Activated T-cell treated with anti-CD3 and anti-CD28 coated beads for 4 hours (primary cell): ENCODE data around the gene GTSE1.
"Not testable (repeated sequence)": the region's sequence is repeated elsewhere in the genome, so short reads cannot be mapped to it uniquely, and the experiment has no call there.

Experiments used
- DNase-seq: peaks from one replicate; pipeline ENCODE4 v3.0.0-alpha.2; 2020

GTSE1 gene

DNA sequence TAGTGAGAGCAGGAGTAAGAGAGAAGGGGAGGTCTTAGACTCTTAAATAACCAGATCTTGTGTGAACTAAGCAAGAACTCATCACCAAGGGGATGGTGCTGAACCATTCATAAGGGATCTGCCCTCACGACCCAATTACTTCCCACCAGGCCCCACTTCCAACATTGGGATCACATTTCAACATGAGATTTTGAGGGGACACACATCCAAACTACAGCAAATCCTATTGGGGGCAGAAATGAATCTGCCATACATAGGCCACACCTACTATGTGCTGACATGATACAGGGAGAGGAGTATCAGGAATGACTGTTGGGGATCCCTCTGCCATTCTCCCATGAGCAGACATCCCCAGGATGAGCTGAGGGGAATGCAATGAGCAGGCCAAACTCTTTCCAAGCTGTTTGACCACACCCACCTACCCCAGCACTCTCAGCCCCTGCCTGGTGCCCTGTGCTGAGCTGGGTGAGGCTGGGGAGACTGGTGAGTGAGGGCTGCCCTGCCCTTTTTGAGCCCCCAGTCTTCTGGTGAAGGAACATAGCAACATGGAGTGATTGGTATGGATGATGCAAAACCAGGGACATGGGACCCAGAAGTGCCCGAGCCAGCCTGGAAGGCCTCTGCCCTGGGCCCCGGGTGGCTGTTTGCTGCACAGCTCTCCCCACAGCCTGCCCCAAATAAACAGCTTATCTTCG lies 1.2 kb upstream of the GTSE1 start:
- no peak for DNase-seq

DNA sequence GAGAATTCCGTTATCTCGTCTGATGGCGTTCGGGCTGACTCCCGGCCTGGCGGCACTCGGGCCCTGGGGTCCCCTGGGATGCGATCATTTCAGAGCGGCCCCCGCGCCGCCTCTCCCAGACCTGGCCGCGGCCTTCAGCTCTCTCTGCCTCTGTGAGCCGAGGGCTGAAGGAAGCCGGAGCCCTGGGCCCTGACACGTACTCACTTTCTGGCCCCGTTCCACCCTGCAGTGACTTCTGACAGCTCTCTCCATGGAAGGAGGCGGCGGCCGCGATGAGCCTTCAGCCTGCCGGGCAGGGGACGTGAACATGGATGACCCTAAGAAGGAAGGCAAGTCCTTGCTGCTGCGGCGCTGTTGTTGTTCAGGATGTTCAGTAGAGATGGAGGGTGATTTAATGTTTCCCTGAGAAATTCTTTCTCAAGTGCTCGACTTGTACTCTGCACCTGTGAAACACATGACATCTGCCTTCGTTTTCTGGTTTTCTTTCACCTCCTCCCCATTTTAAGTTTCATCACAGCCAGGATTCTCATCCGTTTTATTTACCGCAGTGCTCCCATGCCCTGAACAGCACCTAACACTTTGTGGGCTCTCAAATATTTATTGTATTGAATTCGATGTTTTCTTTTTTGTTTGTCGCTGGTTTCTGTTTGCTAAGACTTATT lies 612 bp downstream of the GTSE1 start:
- DNase-seq = no peak

DNA sequence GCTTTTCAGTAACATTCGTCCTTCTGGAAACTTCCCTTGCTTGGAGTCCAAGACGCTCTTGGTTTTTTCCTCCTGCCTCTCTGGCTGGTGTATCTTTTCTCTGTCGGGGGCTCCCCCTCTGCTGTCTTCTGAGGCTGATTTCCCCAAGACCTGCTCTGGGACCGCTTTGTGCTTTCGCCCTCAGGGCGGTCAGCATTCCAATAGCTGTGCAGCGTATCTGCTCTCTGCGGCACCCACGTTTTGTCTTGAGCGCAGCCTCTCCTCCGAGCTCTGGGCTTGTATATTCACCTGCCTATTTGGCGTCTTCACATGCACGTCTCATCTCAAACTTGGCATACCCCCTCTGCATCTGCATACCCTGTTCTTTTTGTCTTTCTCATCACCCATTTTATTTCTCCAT lies 2.4 kb downstream of the GTSE1 start:
- no peak for DNase-seq

DNA sequence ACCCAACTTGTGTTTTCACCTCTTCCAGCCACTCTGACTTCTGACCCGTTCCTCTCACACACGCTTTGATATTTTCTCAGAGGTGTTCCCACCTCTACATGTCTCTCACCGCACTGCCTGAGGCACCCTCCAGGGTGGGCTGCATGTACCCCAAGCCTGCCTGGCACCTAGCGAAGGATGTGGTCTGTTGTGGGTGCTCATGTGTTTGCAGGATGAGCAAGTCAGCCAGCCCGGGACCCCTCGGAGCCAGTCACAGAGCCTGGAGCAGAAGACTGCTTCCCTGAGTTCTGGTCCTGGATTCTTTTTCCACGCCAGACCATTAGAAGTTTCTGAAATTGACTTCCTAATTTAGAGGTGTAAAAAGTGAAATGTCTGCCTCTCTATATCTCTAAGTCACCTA lies 3.8 kb downstream of the GTSE1 start:
- DNase-seq = no peak

DNA sequence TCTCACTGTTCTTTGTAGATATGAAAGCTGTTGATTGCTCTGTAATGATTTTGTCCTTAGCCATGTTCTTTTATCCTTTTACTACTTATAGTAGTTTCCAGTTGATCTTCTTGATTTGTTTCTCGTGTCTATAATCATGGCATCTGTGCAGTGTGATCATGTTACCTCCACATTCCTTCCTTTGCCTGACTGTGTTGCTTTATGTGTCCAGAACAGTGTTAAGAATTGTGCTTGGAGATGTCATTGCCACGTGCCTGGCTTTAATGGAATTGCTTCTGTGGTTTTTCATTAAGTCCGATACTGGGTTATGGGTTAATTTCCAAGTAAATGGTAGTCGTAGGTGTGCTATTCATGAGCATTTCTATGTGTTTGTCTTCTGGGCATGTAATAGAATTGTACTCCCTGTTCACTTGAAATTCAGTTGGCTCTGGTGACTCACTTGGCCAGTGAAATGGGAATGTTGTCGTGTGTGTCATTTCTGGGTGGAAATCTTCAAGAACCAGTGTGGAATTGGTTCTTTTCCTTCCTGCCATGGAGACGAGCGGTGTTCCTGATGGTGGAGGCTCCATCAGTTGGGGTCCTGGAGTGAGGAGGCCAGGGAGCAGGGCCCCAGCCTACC lies 6.8 kb downstream of the GTSE1 start:
- no peak for DNase-seq

DNA sequence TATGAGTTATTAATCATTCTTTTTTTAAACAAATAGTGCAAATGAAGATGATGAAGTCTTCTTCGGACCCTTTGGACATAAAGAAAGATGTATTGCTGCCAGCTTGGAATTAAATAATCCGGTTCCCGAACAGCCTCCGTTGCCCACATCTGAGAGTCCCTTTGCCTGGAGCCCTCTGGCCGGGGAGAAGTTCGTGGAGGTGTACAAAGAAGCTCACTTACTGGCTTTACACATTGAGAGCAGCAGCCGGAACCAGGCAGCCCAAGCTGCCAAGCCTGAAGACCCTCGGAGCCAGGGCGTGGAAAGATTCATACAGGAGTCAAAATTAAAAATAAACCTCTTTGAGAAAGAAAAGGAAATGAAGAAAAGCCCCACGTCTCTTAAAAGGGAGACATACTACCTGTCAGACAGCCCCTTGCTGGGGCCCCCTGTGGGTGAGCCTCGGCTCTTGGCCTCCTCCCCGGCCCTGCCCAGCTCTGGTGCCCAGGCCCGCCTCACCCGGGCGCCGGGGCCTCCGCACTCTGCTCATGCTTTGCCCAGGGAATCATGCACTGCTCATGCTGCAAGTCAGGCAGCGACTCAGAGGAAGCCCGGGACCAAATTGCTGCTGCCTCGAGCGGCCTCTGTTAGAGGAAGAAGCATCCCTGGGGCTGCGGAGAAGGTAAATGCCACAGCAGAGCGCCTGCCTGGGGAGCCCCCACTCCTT lies 11.8 kb downstream of the GTSE1 start:
- DNase-seq = no peak

DNA sequence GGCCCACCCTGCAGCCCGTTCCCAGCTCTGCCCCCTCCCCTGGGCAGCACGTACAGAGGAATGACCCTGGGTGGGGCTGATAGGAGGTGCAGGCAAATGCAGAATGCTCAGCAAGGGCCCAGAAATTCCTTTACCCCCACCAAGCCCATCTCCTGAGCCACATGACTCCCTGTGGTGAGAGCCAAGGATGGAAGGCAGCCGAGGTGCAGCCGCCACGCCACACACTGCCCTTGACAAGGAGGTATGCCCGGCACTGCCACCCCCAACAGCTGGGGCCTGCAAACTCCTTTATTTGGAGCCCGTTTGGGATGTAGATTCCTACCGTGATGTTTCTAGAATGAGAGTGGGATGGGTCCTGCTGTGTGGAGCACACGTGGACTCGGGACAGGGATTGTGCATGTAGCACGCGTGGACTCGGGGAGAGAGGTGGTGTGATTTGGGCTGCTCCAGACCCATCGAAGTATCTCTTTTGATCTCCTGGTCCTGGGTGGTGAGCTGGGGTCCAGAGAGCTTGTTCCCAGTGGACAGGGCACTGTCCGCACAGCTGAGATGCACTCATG lies 12.9 kb downstream of the GTSE1 start:
- DNase-seq = no peak

DNA sequence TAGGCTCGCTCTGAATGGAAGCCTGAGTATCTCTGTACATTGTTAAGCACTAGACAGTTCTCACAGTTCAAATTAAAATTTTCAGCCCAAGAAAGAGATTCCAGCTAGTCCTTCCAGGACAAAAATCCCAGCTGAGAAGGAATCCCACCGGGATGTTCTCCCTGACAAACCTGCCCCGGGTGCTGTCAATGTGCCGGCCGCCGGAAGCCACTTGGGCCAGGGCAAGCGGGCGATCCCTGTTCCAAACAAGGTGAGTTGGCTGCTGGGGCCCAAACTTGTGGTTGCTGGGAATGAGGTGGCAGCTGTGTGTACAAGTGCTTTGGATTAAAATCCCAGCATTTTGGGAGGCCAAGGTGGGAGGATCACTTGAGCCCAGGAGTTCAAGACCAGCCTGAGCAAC lies 15.4 kb downstream of the GTSE1 start:
- no peak for DNase-seq

DNA sequence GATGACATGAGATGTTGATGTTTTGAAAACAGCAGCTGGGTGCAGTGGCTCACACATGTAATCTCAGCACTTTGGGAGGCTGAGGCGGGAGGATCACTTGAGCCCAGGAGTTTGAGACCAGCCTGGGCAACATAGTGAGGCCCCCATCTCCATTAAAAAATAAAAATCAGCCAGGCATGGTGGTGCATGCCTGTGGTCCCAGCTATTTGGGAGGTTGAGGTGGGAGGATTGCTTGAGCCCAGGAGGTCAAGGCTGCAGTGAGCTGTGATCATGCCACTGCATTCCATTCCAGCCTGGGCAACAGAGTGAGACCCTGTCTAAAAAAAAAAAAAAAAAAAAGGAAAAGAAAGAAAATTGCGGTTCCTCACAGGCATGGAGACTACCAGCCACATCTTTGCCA lies 16.2 kb downstream of the GTSE1 start:
- not testable (repeated sequence) for DNase-seq

DNA sequence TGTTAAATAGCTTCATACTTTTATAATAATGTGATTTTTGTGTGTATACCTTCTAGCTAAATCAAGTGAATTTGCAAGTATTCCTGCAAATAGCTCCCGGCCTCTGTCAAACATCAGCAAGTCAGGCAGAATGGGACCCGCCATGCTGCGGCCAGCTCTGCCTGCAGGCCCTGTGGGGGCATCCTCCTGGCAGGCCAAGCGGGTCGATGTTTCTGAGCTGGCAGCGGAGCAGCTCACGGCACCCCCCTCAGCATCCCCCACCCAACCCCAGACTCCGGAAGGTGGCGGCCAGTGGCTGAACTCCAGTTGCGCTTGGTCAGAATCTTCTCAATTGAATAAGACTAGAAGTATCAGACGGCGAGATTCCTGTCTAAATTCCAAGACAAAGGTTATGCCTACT lies 19.3 kb downstream of the GTSE1 start:
- no peak for DNase-seq

DNA sequence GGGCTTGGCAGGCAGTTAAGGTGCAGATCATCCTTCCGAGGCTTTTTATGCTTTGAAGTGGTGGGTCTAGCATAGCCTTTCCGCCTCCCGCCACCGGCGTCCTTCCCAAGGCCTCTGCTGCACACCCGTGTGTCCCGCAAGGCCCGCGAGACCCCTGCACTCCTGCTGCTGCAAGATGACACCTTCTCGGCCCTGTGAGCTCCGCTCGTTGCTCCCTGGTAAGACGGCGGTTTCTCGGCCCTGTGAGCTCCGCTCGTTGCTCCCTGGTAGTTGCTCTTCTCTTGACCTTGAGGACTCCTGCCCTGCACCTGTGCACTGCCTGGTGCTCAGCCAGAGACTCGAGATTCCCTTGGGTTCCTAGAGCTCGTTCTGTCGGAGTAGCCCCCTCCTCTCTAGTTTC lies 21.0 kb downstream of the GTSE1 start:
- no peak for DNase-seq

DNA sequence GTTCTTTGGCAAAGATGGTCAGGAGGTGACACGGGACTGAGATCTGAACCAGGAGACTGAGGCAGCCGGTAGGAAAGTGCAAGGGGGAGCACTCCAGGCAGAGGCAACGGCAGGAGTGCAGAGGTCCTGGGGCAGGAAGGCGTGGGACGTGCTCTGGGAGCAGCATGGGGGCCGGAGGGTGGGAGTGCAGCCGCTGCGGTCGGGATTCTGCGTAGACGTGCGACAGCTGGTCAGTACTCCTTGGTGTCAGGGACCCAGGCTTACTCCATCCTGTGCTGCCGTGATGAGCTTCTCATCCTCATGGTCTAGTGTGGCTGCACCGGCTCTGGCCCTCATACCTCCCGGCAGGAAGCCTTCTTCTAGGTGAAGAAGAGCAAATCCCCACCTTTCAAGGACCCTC lies 21.9 kb downstream of the GTSE1 start:
- DNase-seq = no peak

DNA sequence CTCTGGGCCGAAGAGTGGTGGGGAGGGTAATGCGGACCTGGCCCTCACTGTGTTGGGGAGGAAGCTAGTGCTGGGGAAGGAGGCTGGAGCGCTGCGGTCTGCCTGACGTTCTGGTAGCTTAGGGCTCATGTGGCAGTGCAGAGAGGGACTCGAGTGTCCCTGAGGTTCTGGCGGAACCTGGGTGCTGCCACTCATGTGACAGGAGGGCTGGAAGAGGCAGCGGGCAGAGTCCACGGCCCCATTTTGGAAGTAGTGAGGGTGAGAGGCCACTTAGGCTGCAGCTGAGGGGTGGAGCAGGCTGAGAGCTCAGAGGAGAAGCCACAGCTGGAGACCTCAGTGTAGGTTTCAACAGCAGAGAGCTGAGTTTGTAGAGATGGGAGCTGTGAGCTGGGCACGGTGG lies 22.6 kb downstream of the GTSE1 start:
- DNase-seq = no peak

DNA sequence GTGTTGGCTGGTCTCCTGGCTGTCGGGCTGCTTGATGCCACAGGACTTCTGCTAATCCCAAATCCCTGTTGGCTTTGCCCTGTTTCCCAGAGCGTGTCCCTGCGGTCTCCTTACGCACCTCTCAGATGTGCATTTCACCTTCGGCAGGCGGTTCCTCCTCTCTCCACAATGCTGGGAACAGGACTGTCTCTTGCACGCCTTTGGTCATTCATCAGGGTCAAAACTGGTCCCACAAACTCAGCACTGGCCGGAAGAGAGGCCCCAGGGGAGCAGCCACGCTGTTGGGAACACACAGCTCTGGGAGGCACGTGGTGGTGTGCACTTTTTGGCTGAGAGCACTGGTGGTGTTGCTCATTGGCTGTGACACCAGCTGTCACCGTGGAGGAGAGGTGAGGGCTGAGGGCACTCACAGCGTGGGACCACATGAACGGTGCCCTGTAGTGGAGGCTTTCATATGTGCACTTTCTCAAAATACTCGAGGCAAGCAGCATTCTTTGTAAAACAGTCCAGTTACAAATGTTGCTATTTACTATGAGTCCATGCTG lies 23.6 kb downstream of the GTSE1 start:
- no peak for DNase-seq

DNA sequence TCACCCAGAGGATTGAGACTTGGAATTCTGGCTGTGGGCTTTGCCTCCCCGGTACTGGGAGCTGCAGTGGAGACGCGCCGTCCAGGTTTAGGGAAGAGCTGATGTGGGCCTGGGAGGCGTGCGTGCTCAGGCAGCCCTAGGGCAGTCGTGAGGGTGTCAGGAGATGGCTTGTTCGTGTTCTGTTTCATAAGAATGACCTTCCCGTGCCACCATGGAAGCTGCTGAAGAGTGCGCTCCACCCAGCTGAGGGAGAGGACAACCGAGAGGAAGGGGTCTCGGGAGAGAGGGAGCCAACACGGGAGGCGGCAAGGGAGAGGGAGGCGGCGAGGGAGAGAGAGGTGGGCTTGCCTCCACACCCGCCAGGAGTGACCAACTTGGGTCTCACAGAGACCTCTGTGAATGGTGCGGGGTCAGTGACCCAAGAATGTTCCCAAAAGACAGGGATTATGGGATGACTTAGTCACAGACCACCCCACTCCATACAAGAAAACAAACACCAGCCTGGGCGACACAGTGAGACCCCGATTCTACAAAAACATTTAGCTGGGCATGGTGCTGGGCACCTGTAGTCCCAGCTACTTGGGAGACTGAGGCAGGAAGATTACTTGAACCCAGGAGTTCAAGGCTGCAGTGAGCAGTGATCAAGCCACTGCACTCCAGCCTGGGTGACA lies 24.2 kb downstream of the GTSE1 start:
- no peak for DNase-seq

DNA sequence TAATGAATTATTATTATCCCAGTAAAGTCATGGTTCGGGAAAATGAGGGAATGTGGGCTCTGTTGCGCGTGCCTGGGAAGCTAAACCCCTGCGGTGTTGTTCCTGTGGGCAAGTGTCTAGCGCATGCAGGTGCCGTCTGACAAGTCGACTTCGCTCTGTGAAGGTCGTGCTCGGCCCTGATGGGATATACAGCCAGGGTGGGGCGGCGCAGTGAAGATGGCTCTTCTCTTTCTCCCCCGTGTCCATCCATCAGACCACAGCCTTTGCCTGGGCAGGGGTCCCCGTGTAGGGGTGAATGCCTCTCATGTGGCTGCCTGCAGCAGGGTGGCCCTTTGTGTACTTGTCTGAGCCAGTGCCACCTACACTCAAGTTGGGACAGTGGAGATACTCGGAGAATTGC lies 26.0 kb downstream of the GTSE1 start:
- DNase-seq = no peak

DNA sequence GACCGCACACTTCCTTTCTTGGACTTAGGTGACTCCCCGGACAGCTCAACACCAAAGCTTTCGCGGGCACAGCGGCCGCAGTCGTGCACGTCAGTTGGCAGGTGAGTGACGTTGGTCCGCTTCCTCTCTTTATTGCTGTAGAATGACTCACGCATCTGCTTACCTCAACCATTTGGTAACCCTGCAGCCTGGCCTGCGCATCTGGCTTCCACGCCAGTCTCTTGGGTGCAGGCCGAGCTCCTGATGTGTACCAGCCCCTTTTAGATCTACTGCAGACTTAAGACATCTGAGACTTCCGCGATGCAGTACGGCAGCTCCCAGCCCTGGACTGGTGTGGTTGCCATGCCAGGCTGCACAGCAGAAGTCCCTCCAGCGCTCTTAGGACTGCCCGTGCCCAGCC lies 26.5 kb downstream of the GTSE1 start:
- no peak for DNase-seq

DNA sequence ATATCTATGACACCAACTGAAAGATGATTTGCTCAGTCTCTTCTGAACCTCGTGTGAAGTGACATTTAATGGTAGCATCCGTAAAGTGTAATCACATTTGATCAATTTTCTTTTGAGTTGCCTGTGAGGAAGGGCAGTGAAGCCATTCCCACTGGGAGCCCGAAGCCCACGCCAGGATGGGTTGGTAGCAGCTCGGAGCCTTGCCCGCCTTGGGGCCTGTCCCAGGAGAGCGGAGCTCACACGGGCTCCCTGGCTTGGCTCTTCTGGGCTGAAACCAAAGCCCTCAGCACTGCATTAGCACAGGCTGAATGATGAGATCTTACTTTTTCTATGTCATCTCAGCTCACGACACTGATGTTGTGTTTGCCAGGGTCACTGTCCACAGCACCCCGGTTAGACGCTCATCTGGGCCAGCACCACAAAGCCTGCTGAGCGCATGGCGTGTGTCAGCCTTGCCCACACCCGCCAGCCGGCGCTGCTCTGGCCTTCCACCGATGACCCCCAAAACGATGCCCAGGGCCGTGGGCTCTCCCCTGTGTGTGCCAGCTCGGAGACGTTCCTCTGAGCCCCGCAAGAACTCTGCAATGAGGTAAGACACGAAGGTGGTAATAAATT lies 29.5 kb downstream of the GTSE1 start:
- no peak for DNase-seq

DNA sequence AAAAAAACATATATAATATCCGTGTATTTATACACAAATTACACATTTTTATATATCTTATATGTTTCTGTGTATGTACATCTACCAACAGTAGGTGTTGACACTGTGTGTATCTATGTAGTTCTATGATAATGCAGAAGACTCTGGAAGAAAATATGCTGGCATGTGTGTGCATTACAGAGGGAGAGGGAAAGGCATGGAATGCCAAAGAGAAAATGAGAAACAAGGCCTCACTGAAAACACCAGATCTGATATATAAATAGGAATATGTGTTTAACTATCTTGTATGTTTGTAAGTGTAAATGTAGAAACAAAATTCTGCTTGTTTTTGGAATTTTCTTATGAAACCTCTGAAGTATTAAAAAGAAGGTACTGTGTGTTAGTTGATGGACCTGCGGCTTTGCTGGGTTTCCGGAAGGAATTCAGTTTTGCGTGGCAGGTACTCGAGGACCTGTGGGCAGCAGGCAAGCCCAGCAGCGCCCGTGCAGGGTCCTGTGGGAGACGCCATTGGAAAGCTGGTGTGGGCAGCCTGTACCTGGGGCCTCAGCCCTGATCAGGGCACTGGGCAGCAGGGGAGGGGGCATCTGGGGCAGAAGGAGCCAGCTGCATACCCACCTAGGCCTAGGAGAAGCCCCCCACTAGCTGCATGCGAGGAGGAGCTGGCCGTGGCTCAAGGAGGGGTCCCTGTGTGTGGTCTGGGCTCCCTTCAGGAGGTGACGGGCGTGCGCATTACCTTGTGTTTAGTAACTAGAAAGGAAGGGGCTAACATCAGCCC lies 31.2 kb downstream of the GTSE1 start:
- DNase-seq = no peak

DNA sequence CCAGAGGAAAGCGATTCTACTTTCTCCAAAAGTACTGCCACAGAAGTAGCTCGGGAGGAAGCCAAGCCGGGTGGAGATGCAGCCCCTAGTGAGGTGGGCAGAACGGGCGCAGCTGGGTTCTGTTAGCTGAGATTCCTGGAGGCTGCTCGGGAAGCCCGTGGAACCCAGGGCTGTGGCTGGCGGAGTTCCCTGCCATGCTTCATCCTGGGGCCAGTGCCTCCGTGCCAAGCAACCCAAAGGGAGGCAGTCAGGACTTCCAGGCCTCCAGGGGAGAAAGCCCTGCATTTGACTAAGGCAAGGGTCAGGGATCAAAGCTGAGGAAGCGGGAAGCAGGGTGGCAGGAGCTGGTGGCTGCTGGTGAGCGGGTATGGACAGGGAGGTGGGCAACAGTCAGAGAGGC lies 32.1 kb downstream of the GTSE1 start:
- DNase-seq = no peak

DNA sequence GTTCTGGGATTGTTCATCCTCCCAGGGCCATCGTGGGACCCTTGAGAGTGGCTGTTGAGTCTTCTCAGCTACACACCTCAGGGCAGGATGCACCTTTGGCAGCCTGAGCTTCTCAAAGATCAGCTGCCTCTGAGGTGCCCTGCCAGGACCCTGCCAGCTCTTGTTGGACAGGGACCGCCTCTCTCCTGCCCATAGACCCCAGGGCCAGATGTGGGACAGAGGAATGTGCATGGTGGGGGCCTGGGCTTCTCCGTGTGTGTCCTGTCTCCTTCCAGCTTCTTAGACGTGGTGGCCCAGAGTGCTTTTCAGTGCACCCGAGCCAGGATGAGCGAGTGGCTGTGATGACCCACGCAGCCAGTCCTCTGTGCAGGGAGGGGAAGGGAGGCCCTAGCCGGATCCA lies 32.9 kb downstream of the GTSE1 start:
- DNase-seq = no peak
